ENCODE measurements around the gene HIGD1B. TPM values are rescaled to one million over a fixed set of nuclear protein-coding genes. Genes with fewer than 3 reads are reported as not detected.

Gene HIGD1B
- total RNA-seq, 3 donors from 2014 or later (not counting 1 experiment from before 2014, with no cell fraction given): not detected

- Mint-ChIP-seq H3K27me3 (ENCODE audit: low read depth in 2 of 2) (peaks cover 0 to 2% of the 10 kb centered on the region in 2 donors), H3K27ac (no peak overlapping the region), H3K36me3 (no peaks in the 10 kb centered on the region), H3K4me3 (no peak overlapping the region), H3K4me1 (no peaks in the 10 kb centered on the region), H3K9me3 (no peaks in the 10 kb centered on the region)
- 94% methylated on average over 2 of the region's 3 CpGs for WGBS (ENCODE audit: insufficient coverage)
- intact Hi-C loops (cut with micrococcal nuclease): no loop called here
- no peak overlapping the region for H3K27ac ChIP-seq (ENCODE audit: low read length)
- H3K4me3 ChIP-seq (ENCODE audit: low read length): no peak overlapping the region
- TF ChIP-seq CTCF (IDR thresholded peaks at IDR 0.05): no peak
- ATAC-seq (no peak), DNase-seq (no peak)
- H3K4me1 ChIP-seq (ENCODE audit: control insufficient read depth, insufficient read depth, low read length): no peaks in the 10 kb centered on the region
- no peaks in the 10 kb centered on the region for H3K36me3 ChIP-seq (ENCODE audit: control insufficient read depth, insufficient read depth, low read length)
- no peaks in the 10 kb centered on the region for H3K9me3 ChIP-seq (ENCODE audit: control insufficient read depth, insufficient read depth, low read length)
- H3K27me3 ChIP-seq (ENCODE audit: control insufficient read depth, insufficient read depth, low read length): no peaks in the 10 kb centered on the region
Measured at GRCh38 chr17:44840936-44841335, 6.7 kb upstream of the HIGD1B start.

GRCh38 chr17:44842748-44843147 lies 4.9 kb upstream of the HIGD1B start:
- no peak overlapping the region for H3K27ac ChIP-seq (ENCODE audit: low read length)
- no peak for TF ChIP-seq CTCF (IDR thresholded peaks at IDR 0.05)
- no peak overlapping the region for H3K27ac Mint-ChIP-seq
- H3K27me3 Mint-ChIP-seq (ENCODE audit: low read depth in 2 of 2): peaks cover 0 to 2% of the 10 kb centered on the region in 2 donors
- no peaks in the 10 kb centered on the region for H3K36me3 Mint-ChIP-seq
- no peak for DNase-seq
- intact Hi-C loops (cut with micrococcal nuclease): no loop called here
- ATAC-seq: no peak
- peaks cover 0 to 3% of the 10 kb centered on the region in 2 donors for H3K4me1 Mint-ChIP-seq
- no peaks in the 10 kb centered on the region for H3K36me3 ChIP-seq (ENCODE audit: control insufficient read depth, insufficient read depth, low read length)
- no peaks in the 10 kb centered on the region for H3K9me3 Mint-ChIP-seq
- no peaks in the 10 kb centered on the region for H3K27me3 ChIP-seq (ENCODE audit: control insufficient read depth, insufficient read depth, low read length)
- no peak overlapping the region for H3K4me3 ChIP-seq (ENCODE audit: low read length)
- H3K4me1 ChIP-seq (ENCODE audit: control insufficient read depth, insufficient read depth, low read length): no peaks in the 10 kb centered on the region
- no peak overlapping the region for H3K4me3 Mint-ChIP-seq
- no peaks in the 10 kb centered on the region for H3K9me3 ChIP-seq (ENCODE audit: control insufficient read depth, insufficient read depth, low read length)
- 74% methylated on average over 5 of the region's 5 CpGs for WGBS (ENCODE audit: insufficient coverage)

- Histone ChIP-seq H3K4me1 (ENCODE audit: control insufficient read depth, insufficient read depth, low read length) (no peaks in the 10 kb centered on the region), H3K4me3 (ENCODE audit: low read length) (no peak overlapping the region), H3K9me3 (ENCODE audit: control insufficient read depth, insufficient read depth, low read length) (no peaks in the 10 kb centered on the region), H3K27ac (ENCODE audit: low read length) (no peak overlapping the region), H3K27me3 (ENCODE audit: control insufficient read depth, insufficient read depth, low read length) (no peaks in the 10 kb centered on the region), H3K36me3 (ENCODE audit: control insufficient read depth, insufficient read depth, low read length) (no peaks in the 10 kb centered on the region)
- H3K4me1 Mint-ChIP-seq: peaks cover 0 to 9% of the 10 kb centered on the region in 2 donors
- no peak overlapping the region for H3K4me3 Mint-ChIP-seq
- H3K36me3 Mint-ChIP-seq: no peaks in the 10 kb centered on the region
- no peaks in the 10 kb centered on the region for H3K9me3 Mint-ChIP-seq
- H3K27ac Mint-ChIP-seq: no peak overlapping the region
- WGBS (ENCODE audit: insufficient coverage): 67% methylated on average over 1 of the region's 1 CpG
- no peak for TF ChIP-seq CTCF (IDR thresholded peaks at IDR 0.05)
- DNase-seq: no peak
- peaks cover 0 to 2% of the 10 kb centered on the region in 2 donors for H3K27me3 Mint-ChIP-seq (ENCODE audit: low read depth in 2 of 2)
- ATAC-seq: no peak
- intact Hi-C loops (cut with micrococcal nuclease): no loop called here
Measured at GRCh38 chr17:44844390-44844830, 3.3 kb upstream of the HIGD1B start.

GRCh38 chr17:44846206-44846605 lies 1.5 kb upstream of the HIGD1B start:
- no peaks in the 10 kb centered on the region for H3K9me3 Mint-ChIP-seq
- no peak for DNase-seq
- intact Hi-C loops (cut with micrococcal nuclease): no loop called here
- H3K4me1 Mint-ChIP-seq: peaks cover 0 to 16% of the 10 kb centered on the region in 2 donors
- Histone ChIP-seq H3K36me3 (ENCODE audit: control insufficient read depth, insufficient read depth, low read length) (peaks cover 11% of the 10 kb centered on the region), H3K27ac (ENCODE audit: low read length) (no peak overlapping the region), H3K27me3 (ENCODE audit: control insufficient read depth, insufficient read depth, low read length) (no peaks in the 10 kb centered on the region), H3K9me3 (ENCODE audit: control insufficient read depth, insufficient read depth, low read length) (no peaks in the 10 kb centered on the region), H3K4me1 (ENCODE audit: control insufficient read depth, insufficient read depth, low read length) (no peaks in the 10 kb centered on the region), H3K4me3 (ENCODE audit: low read length) (no peak overlapping the region)
- no peaks in the 10 kb centered on the region for H3K36me3 Mint-ChIP-seq
- no peak overlapping the region for H3K27ac Mint-ChIP-seq
- no peak for TF ChIP-seq CTCF (IDR thresholded peaks at IDR 0.05)
- 87% methylated on average over 8 of the region's 8 CpGs for WGBS (ENCODE audit: insufficient coverage)
- H3K4me3 Mint-ChIP-seq: no peak overlapping the region
- ATAC-seq: no peak
- H3K27me3 Mint-ChIP-seq (ENCODE audit: low read depth in 2 of 2): no peaks in the 10 kb centered on the region
